A549 (cell line): ENCODE measurements around the gene SHC2. TPM values are rescaled to one million over a fixed set of nuclear protein-coding genes. Genes with fewer than 3 reads are reported as not detected.

Source experiments
- ATAC-seq, 2 experiments: fragments of 200-7000 bp in 1 of 2; fragments of >200 bp in 1 of 2; cut with Nextera tagmentation in 1 of 2; cut with Tn5 transposase in 1 of 2; 3 replicates each; pipeline versions ENCODE4 v1.8.0 to v1.9.1; 2018 to 2020; ENCODE audit warnings: mild to moderate bottlenecking in 1 of 2, moderate library complexity in 1 of 2
- CTCF ChIA-PET: fragments of 300-600 bp; sonication (Branson Sonifier 250); formaldehyde crosslinking; extraction: SDS; loops from one replicate; lab custom pipeline; 2021; ENCODE audit warnings: antibody characterized with exemption, inconsistent platforms; lab: Yijun Ruan, JAX
- POLR2A ChIA-PET: fragments of 350-600 bp; formaldehyde crosslinking; extraction: SDS; loops from one replicate; lab custom pipeline; 2021; ENCODE audit warnings: antibody characterized with exemption, inconsistent platforms; lab: Yijun Ruan, JAX
- DNase-seq, 2 experiments: peaks; one replicate each; pipeline versions ENCODE4 v3.0.0 to v3.0.0-alpha.2; 2011 to 2016; ENCODE audit warnings: low read depth in 1 of 2, low spot score in 1 of 2
- FAIRE-seq: peaks from 2 replicates; lab custom pipeline; 2011; peaks lifted over from hg19 to GRCh38; lab: Jason Lieb, UNC
- H3K27ac ChIP-seq, 2 experiments: fragments of >200 bp; sonication (Bioruptor Twin); formaldehyde crosslinking; 3 replicates each; pipeline ENCODE4 v1.5.1; 2016 to 2017
- H3K4me1 ChIP-seq: fragments of >200 bp; sonication (Bioruptor Twin); formaldehyde crosslinking; 3 replicates; pipeline ENCODE4 v1.6.1; 2016
- H3K4me2 ChIP-seq: fragments of >200 bp; sonication (Bioruptor Twin); formaldehyde crosslinking; 3 replicates; pipeline ENCODE4 v1.6.1; 2016
- H3K4me3 ChIP-seq: fragments of >200 bp; sonication (Bioruptor Twin); formaldehyde crosslinking; 3 replicates; pipeline ENCODE4 v1.5.1; 2016
- H3K9me3 ChIP-seq: fragments of >200 bp; sonication (Bioruptor Twin); formaldehyde crosslinking; 3 replicates; pipeline ENCODE4 v1.6.1; 2016
- BCL3 ChIP-seq: fragments of >200 bp; sonication (Bioruptor Twin); formaldehyde crosslinking; IDR thresholded peaks from 3 replicates; pipeline ENCODE4 v1.6.1; 2016
- CBX8 ChIP-seq: fragments of 200-600 bp; sonication (generic); IDR thresholded peaks from 2 replicates; pipeline ENCODE4 v1.6.1; 2016
- EHF ChIP-seq: fragments of 250-450 bp; sonication (Bioruptor Pico); IDR thresholded peaks from 2 replicates; pipeline ENCODE4 v1.5.0; 2020; ENCODE audit warnings: mild to moderate bottlenecking
- ESRRA ChIP-seq: fragments of 150-350 bp; IDR thresholded peaks from 2 replicates; pipeline ENCODE4 v1.6.1; 2014; ENCODE audit warnings: mild to moderate bottlenecking, low read length, borderline replicate concordance
- FOSB ChIP-seq: fragments of 250-450 bp; sonication (Bioruptor Pico); IDR thresholded peaks from 2 replicates; pipeline ENCODE4 v1.5.0; 2020; ENCODE audit warnings: mild to moderate bottlenecking, moderate library complexity
- HEYL ChIP-seq: fragments of 250-450 bp; sonication (Bioruptor Pico); IDR thresholded peaks from 2 replicates; pipeline ENCODE4 v1.8.0; 2021; ENCODE audit warnings: mild to moderate bottlenecking, moderate library complexity
- HOXB5 ChIP-seq: fragments of 250-450 bp; sonication (Bioruptor Pico); IDR thresholded peaks from 2 replicates; pipeline ENCODE4 v1.5.0; 2020; ENCODE audit warnings: mild to moderate bottlenecking, moderate library complexity
- NFE2L2 ChIP-seq: fragments of 150-350 bp; conservative IDR thresholded peaks from 2 replicates; pipeline ENCODE4 v1.6.1; 2014; ENCODE audit warnings: low read length
- RAD21 ChIP-seq, 2 experiments: fragments of >200 bp in 1 of 2; sonication (Bioruptor Twin) in 1 of 2; formaldehyde crosslinking in 1 of 2; IDR thresholded peaks in 1 of 2; conservative IDR thresholded peaks in 1 of 2; 2 replicates in 1 of 2; 3 replicates in 1 of 2; pipeline ENCODE4 v1.6.1; 2012 to 2018; ENCODE audit warnings: inconsistent platforms in 1 of 2
- RNF2 ChIP-seq: fragments of 200-600 bp; sonication (generic); IDR thresholded peaks from 2 replicates; pipeline ENCODE4 v1.6.1; 2016; ENCODE audit warnings: low read depth, mild to moderate bottlenecking, antibody characterized with exemption, moderate library complexity, borderline replicate concordance
- SMC3 ChIP-seq: fragments of >200 bp; sonication (Bioruptor Twin); formaldehyde crosslinking; IDR thresholded peaks from 3 replicates; pipeline ENCODE4 v1.6.1; 2018; ENCODE audit warnings: inconsistent platforms
- SREBF2 ChIP-seq: fragments of 450-650 bp; IDR thresholded peaks from 2 replicates; pipeline ENCODE4 v1.6.1; 2014; ENCODE audit warnings: mild to moderate bottlenecking, moderate library complexity
- USF2 ChIP-seq: fragments of 450-650 bp; IDR thresholded peaks from 2 replicates; pipeline ENCODE4 v1.6.1; 2014; ENCODE audit warnings: antibody characterized with exemption
- ZC3H11A ChIP-seq: fragments of 450-650 bp; IDR thresholded peaks from 2 replicates; pipeline ENCODE4 v1.6.1; 2014; ENCODE audit warnings: antibody characterized with exemption, mild to moderate bottlenecking
- WGBS: methylation state at CpG from one replicate; pipeline ENCODE4 v1.1.6; 2017; ENCODE audit errors: missing lambda C conversion rate; 5-methylcytosine and 5-hydroxymethylcytosine counted together
- polyA plus RNA-seq, 4 experiments: library from polyadenylated mRNA; depleted of rRNA in 3 of 4; stranded (reverse); fragments of >200 nt; fragmentation: RNase III in 1 of 4; extraction: RNeasy Plus Mini Kit Qiagen cat#74134 plus additional on column Dnase treatment in 1 of 4; gene quantifications; 2 replicates in 3 of 4; 3 replicates in 1 of 4; pipeline ENCODE4 v1.2.3, GENCODE V29; 2011 to 2017
- TF ChIP-seq, protein P1 (sequence below): fragments of >200 bp; sonication (Bioruptor Twin); formaldehyde crosslinking; IDR thresholded peaks from 3 replicates; pipeline ENCODE4 v1.5.1; 2016

SHC2 gene
- polyA plus RNA-seq, 2 of the 4 experiments (the other 2 are of a cell fraction) = 0.36 to 0.58 TPM

- WGBS = 79% methylated on average over 15 of the region's 17 CpGs
- no peak overlapping the region for H3K27ac ChIP-seq
- ChIA-PET CTCF (interaction anchor here (1.6 kb wide), 1 partner anchor 9 kb away, joined by 6 read pairs; no protein-coding TSS in a partner anchor), POLR2A (no interaction called here)
- H3K4me3 ChIP-seq = no peak overlapping the region
- ATAC-seq (no peak), DNase-seq (no peak)
- 0 out of 3 replicates have a peak, but pooled peaks cover 3% of the 10 kb centered on the region for H3K4me1 ChIP-seq
- no peaks in the 10 kb centered on the region for H3K9me3 ChIP-seq
- TF ChIP-seq EHF (CRISPR knock-in tag) = no peak
- TF ChIP-seq, all 56 proteins: peak for 0
- H3K4me2 ChIP-seq = no peak overlapping the region
- FAIRE-seq = no peak
Measured at GRCh38 chr19:374886-375235, 86.0 kb downstream of the SHC2 start.

GRCh38 chr19:374183-374885 lies 86.5 kb downstream of the SHC2 start:
- H3K4me2 ChIP-seq = no peak overlapping the region
- no peak for DNase-seq

DNA sequence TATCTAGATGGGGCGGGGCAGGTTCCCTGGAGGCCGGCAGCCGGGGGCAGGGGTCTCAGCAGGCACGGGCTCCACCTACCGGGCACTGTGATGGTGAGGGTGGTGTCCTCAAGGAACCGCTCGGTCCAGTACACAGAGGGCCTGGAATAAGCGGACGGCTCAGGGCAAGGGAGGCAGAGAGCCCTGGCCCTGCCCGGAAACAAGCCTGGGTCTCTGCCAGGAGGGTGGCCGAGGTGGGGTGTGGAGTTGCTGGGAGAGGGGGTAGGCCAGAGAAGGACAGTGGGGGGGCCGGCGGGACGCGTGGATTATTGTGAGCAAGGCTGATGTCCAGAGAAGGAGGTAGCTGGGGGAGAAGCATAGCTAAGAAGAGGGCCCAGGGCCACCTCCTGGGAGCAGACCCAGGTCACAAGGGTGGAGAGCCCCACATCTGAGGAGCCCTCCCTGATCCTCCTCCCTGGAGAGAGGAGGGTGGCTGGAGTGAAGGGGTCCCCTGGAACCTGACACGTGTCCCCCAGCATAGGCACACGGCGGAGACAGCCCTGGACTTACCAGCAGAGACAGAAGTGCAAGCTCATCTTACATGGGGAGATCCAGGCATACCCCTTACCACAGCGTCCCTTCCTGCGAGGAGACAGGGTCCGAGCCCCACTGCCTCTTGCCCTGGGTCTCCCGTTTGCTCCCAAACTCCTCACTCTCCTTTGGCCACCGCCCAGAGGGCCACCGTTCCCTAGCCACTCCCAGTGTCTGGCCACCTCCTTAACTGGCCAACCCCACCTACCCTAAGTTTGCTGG lies 87.2 kb downstream of the SHC2 start:
- FAIRE-seq (no peak), ATAC-seq (no peak), DNase-seq (no peak)
- Histone ChIP-seq H3K4me1 (0 out of 3 replicates have a peak, but pooled peaks cover 3% of the 10 kb centered on the region), H3K4me2 (no peak overlapping the region), H3K9me3 (no peaks in the 10 kb centered on the region), H3K27ac (no peak overlapping the region), H3K4me3 (no peak overlapping the region)
- WGBS = 71% methylated on average over 21 of the region's 24 CpGs
- ChIA-PET POLR2A (no interaction called here), CTCF (interaction anchor here (1.6 kb wide), 1 partner anchor 11 kb away, joined by 6 read pairs; no protein-coding TSS in a partner anchor)
- TF ChIP-seq SREBF2 (no peak), BCL3 (no peak), USF2 (no peak), FOSB (no peak), RNF2 (no peak)
- TF ChIP-seq, protein P1, sequence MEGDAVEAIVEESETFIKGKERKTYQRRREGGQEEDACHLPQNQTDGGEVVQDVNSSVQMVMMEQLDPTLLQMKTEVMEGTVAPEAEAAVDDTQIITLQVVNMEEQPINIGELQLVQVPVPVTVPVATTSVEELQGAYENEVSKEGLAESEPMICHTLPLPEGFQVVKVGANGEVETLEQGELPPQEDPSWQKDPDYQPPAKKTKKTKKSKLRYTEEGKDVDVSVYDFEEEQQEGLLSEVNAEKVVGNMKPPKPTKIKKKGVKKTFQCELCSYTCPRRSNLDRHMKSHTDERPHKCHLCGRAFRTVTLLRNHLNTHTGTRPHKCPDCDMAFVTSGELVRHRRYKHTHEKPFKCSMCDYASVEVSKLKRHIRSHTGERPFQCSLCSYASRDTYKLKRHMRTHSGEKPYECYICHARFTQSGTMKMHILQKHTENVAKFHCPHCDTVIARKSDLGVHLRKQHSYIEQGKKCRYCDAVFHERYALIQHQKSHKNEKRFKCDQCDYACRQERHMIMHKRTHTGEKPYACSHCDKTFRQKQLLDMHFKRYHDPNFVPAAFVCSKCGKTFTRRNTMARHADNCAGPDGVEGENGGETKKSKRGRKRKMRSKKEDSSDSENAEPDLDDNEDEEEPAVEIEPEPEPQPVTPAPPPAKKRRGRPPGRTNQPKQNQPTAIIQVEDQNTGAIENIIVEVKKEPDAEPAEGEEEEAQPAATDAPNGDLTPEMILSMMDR = no peak

More at GRCh38 chr19:374183-374885, 86.5 kb downstream of the SHC2 start:
- H3K27ac ChIP-seq = no peak overlapping the region
- POLR2A ChIA-PET = no interaction called here
- no peak for TF ChIP-seq RNF2
- no peak for ATAC-seq
- FAIRE-seq = no peak
- CTCF ChIA-PET = interaction anchor here (1.6 kb wide), 1 partner anchor 10 kb away, joined by 6 read pairs; no protein-coding TSS in a partner anchor
- no peak overlapping the region for H3K4me3 ChIP-seq
- 0 out of 3 replicates have a peak, but pooled peaks cover 3% of the 10 kb centered on the region for H3K4me1 ChIP-seq
- H3K9me3 ChIP-seq = no peaks in the 10 kb centered on the region
- 57% methylated on average over 14 of the region's 23 CpGs for WGBS

DNA sequence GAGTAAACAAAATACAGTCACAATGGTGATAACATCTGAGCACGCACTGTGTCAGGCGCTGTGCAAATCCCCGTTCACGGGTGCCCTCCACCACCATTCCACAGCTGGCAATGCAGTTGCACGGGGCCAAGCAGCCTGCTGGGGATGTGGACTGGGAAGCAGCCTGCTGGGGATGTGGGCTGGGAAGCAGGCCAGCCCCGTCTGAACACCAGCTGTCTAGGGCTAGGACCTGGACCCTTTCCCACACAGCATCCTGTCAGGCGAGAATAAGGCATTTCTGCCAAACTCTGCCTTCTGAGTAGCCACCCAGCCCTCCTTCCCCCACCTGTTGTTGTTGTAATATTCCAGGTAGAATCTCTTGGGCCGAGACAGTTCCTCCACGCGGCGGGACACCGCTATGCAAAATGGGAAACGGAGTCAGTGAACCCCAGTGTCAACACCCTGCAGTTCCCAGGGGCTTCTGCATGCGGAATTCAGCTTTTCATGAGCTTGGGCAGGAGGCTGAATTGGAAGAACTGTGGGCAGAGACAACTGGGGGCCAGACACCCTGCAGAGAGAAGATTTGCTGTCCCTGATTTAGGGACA lies 88.4 kb downstream of the SHC2 start:
- FAIRE-seq = no peak
- H3K4me2 ChIP-seq = no peak overlapping the region
- no peak for TF ChIP-seq SMC3
- TF ChIP-seq FOSB = no peak
- no peak for TF ChIP-seq ESRRA
- no peak for TF ChIP-seq HEYL (CRISPR knock-in tag)
- no peak for TF ChIP-seq ZC3H11A
- no peak for TF ChIP-seq RAD21 (conservative IDR thresholded peaks at IDR 0.05 in 1 of 2, IDR thresholded peaks at IDR 0.05 in 1 of 2)
- no peak for TF ChIP-seq NFE2L2
- no peak for TF ChIP-seq HOXB5 (CRISPR knock-in tag)
- TF ChIP-seq CBX8 = no peak
- TF ChIP-seq, all 56 proteins: peak for 0
- H3K4me1 ChIP-seq = no peaks in the 10 kb centered on the region
- CTCF ChIA-PET = no interaction called here
- no peaks in the 10 kb centered on the region for H3K9me3 ChIP-seq
- no peak overlapping the region for H3K27ac ChIP-seq
- WGBS = 73% methylated on average over 14 of the region's 14 CpGs
- no peak for DNase-seq
- POLR2A ChIA-PET = no interaction called here
- ATAC-seq = no peak
- no peak overlapping the region for H3K4me3 ChIP-seq
